NCI-H460 (cell line): ENCODE data around the gene ASXL2. TPM values are rescaled to one million over a fixed set of nuclear protein-coding genes. Genes with fewer than 3 reads are reported as not detected.

ENCODE experiments used
- DNase-seq: peaks from one replicate; pipeline ENCODE4 v3.0.0-alpha.2; 2016; ENCODE audit warnings: low read depth; ENCODE audit errors: extremely low read depth
- total RNA-seq: library from RNA; depleted of rRNA; stranded (reverse); fragments of >200 nt; shearing (Covaris generic); gene quantifications from 2 replicates; pipeline ENCODE4 v1.2.3, GENCODE V29; 2014

Gene ASXL2
- total RNA-seq, 1 experiment from 2014 or later: 18.8 TPM

DNA sequence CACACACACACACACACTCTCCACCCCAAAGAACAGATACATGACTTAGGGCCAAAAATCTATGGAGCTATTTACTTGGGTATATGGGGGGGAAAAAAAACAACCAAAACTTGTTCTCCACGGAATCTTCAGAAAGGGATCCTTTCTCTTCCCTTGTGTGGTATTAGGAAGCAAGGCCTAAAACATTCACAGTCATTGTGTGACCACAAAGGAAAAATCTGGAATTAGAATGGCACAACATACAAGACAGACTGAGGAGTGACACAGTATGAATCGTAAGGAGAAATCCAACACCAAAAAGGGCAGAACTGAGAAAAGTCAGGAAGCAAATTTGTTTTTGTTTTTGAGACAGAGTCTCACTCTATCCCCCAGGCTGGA is 70.3 kb downstream of the ASXL2 start:
- DNase-seq: no peak

- DNase-seq: no peak
These were observed 71.3 kb downstream of the ASXL2 start for GRCh38 chr2:25806941-25807340.

DNA sequence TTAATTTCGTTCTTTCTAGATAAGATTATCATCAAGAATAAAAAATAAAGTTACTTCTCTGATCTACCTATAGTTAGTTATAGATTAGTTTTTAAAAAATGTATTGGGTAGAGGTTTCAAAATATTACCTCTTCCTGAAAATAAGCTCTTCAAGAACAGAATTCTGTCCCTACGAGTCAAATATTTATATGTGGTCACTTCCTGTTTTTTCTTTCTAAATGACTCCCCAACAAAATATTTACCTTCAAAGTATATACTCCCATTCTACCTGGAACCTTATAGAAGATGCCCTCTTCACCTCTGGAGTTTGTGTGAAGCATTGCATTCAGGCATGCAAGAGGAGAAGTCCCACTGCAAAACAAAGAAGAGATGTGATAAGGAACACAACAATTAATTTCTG is 72.3 kb downstream of the ASXL2 start:
- no peak for DNase-seq

- no peak for DNase-seq
These were observed 73.9 kb downstream of the ASXL2 start for GRCh38 chr2:25804338-25804737.

- no peak for DNase-seq
These were observed 79.0 kb downstream of the ASXL2 start for GRCh38 chr2:25799301-25799700.

- no peak for DNase-seq
These were observed 80.4 kb downstream of the ASXL2 start for GRCh38 chr2:25797620-25798488.

DNA sequence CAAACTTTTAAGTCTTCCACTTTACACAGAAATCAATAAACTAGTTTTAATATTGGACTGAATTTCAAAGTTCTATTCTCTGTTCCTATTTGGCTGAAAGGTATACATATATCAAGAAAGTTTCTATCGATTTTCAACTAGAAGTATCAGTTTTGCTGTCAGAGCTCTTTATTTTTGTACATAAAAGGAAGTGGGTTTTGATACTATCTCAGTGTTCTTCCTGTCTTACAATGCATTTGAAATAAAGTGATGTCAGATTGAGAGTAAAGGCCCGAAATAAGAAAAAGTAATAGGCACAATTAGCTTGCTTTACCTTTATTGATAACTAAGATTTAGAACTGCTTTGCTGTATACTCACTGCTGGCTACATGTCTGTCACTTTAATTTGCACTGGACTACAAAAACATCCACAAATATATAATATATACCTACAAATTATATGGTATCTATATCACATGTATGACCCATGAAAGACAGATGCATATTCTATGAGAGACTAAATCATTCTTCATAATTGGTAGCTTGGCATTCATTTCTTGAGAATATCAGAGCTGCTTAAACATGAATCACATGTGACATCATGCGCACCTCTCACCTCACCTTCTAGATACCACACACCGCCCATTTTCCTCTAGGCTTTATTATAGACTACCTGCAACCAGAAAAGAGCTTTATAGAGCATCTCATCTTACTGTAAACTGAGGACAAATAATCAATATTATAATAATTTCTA is 83.6 kb downstream of the ASXL2 start:
- DNase-seq: no peak

- DNase-seq: no peak
These were observed 88.1 kb downstream of the ASXL2 start for GRCh38 chr2:25790074-25790790.

- DNase-seq: no peak
These were observed 89.8 kb downstream of the ASXL2 start for GRCh38 chr2:25788457-25788856.

- DNase-seq: no peak
These were observed 91.3 kb downstream of the ASXL2 start for GRCh38 chr2:25787020-25787419.

- DNase-seq: no peak
These were observed 93.9 kb downstream of the ASXL2 start for GRCh38 chr2:25784404-25784803.

DNA sequence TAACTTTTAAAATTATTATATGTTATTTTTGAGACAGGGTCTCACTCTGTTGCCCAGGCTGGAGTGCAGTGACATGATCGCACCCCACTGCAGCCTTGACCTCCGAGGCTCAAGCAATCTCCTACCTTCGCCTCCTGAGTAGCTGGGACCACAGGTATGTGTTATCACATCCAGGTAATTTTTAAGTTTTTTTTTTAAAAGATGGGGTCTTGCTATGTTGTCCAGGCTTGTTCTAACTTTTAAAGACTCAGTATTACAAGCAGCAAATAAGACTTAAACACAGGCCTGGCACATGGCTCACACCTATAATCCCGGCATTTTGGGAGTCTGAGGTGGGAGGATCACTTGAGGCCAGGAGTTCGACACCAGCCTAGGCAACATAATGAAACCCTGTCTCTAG is 101.2 kb downstream of the ASXL2 start:
- no peak for DNase-seq

DNA sequence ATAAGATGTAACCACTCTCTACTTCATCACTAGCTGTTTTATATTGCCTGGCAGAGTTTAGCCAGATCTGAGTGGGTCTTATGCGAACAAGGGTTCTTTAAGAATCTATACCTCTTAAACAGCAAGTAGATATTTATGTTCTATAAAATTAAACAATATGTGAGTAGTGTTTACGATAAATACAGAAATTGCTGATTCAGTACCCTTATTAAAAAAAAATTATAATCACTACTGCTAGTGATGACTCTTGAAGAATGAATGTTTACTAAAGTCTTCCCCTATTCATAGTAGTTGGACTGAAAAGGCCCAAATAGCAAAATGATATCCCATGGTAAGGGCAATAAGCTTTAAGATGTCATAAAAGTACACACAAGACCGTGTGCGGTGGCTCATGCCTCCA is 106.2 kb downstream of the ASXL2 start:
- DNase-seq: no peak

DNA sequence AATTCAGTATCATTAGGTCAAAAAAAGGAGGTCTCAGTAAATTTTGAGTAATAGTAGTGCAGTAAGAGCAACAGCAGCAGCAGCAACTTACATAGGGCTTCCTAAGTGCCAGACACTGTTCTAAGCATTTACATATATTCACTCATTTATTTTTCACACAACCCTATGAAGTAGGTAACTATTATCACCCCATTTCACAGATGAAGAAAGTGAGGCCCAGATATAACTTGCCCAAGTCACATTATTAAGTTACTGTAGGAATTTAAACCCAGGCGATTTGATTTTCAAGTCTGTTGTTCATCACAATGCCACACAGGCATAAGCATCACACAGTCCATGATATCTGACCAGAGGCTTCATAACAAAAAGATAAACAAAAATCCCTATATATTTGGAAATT is 114.7 kb downstream of the ASXL2 start:
- DNase-seq: no peak

- no peak for DNase-seq
These were observed 118.0 kb downstream of the ASXL2 start for GRCh38 chr2:25760297-25760696.

DNA sequence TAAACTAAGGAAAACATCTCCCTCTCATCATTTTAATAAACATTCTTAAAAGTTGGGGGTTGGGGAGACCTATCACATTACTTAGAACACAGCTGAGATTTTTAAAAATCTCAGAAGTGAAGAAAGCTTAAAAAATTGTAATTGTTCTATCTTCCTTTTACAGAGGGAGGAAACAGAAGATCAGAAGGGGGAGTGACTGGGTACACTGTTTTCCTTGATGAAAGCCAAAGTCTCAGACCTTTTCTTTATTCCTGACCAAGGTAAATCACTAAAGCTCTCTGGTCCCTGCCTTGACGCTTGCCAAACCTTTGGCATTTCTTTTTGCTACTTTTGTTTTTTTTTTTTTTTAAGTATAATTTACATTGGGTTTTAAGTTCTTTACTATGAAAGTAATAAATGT is 119.9 kb downstream of the ASXL2 start:
- no peak for DNase-seq

DNA sequence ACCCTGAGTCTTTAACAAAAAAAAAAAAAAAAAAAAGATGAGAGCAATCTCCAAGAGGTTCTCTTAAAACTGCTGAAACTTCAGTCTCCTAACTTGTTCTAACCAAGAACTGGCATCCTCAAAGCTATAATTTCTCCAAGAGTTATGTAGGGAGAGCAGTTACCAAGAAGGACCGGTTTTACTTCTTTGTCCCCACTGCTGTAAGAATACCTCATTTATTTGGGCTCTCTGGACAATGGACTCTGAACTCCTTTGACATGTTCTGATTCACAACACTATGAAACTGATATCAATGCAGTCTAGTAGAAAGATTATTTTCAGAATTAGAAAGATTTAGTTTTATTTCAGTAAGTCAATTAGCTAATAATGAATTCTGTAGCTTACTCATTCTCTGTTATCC is 120.4 kb downstream of the ASXL2 start:
- no peak for DNase-seq

DNA sequence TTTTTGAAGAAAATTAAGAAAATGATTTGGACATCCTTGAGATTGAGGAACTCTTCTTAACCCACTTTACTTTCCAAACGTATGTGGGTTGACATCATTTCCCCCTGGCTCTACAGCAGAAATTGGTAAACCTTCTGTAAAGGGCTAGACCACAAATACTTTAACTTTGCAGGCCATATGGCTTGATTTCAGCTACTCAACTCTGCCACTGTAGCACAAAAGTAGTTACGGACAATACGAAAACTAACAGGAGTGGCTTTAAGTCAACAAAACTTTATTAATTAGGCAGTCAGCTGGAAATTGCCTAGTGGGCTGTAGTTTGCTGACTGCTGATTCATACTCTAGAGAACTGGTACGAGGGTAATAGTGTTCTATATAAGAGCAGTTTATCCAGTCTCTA is 121.8 kb downstream of the ASXL2 start:
- DNase-seq: no peak

DNA sequence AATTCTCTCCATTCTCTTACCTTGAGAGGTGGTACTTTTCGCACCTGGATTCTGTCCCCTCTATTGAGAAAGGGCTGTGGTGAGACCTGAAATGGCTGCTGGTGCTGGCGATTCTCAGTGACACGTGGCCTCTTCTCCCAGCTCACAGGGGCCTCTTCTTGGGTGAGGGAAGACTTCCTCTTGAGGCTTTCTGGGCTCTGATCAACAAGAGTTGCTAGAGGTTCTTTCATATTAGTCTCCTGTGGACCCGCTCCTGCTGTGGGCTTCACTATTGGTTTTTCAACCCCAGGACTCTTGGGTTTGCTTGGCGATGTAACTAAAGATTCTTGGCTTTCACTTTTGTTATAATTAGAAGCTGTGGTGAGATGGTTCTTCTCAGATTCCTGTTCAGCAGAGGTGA is 128.6 kb downstream of the ASXL2 start:
- no peak for DNase-seq

- DNase-seq: no peak
These were observed 134.2 kb downstream of the ASXL2 start for GRCh38 chr2:25744055-25744454.

GRCh38 chr2:25743132-25743830 is 135.0 kb downstream of the ASXL2 start:
- DNase-seq: no peak
